GM04504 (cell line): Measurements from ENCODE around the gene GABBR2.

Experiments
- DNase-seq: peaks from one replicate; pipeline ENCODE4 v3.0.0-alpha.2; 2012; ENCODE audit warnings: low read depth

GABBR2 gene

GRCh38 chr9:98255578-98256296 is 453.0 kb downstream of the GABBR2 start, which contains the start of gene TBC1D2:
TBC1D2 (minus strand) TSS chr9:98255649; CDS start chr9:98255541, 108 bp downstream.
- peak; percentile 85 for DNase-seq

DNA sequence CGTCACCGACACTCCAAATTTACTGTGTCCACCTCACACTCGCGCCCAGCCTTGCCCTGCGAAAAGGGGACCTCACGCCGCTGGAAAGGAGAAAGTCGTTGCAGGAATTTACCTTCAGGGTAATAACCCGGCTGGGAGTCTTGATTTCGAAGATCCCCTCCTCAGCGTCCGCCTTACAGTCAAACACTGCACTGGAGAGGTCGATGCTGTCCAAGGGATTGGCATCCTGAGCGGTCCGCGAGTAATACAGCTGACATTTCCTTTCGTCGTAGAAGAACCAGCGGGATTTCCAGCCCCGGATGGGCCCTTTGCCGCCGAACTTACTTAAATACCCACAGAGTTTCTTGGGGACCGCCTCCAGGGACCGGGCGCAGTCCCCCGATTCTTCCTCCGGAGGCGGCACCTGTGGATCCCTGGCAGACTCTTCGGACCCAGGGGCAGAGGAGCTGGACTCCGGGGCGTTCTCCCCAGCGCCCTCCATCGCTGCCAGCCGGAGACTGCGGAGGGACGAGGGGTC is 453.6 kb downstream of the GABBR2 start:
- no peak for DNase-seq

GRCh38 chr9:98254228-98255060 is 454.3 kb downstream of the GABBR2 start:
- DNase-seq: no peak

DNA sequence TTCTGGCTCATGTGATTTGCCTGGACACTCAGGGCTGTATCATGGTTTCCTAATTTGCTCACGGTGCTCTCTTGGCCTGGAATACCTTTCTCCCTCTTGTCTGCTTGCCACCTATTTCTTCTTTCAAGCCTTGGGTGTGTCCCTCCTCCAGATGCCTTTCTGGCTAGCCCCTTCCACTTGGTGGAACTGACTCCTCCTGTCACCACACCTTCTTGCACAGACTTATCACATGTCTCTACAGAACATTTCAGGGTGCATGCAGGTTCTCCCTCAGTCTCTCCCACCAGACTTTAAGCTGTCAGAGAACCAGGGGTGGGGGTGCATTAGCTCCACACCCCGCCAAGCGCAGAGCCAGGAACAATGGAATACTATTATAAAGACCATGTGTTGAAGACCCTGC is 455.2 kb downstream of the GABBR2 start:
- no peak for DNase-seq

- DNase-seq: peak; percentile 43
These were observed 457.2 kb downstream of the GABBR2 start for GRCh38 chr9:98251551-98251950.

DNA sequence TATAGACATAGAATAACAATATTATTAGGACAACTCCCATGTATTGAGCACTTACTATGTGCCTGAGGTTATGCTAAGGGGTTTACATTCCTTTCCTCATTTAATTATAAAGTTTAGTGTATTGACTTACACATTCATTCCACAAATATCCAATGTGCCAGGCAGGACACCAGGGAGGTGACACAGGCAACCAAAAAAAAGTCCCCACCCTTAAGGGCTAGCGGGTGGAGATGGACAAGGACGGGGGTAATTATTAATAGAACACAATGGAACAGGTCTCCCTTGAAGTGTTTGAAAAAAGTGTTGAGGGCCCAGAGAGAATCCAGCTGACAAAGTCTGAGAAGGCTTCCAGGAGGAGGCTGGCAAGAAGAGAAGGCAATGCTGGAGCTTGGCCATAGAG is 459.0 kb downstream of the GABBR2 start:
- DNase-seq: no peak

DNA sequence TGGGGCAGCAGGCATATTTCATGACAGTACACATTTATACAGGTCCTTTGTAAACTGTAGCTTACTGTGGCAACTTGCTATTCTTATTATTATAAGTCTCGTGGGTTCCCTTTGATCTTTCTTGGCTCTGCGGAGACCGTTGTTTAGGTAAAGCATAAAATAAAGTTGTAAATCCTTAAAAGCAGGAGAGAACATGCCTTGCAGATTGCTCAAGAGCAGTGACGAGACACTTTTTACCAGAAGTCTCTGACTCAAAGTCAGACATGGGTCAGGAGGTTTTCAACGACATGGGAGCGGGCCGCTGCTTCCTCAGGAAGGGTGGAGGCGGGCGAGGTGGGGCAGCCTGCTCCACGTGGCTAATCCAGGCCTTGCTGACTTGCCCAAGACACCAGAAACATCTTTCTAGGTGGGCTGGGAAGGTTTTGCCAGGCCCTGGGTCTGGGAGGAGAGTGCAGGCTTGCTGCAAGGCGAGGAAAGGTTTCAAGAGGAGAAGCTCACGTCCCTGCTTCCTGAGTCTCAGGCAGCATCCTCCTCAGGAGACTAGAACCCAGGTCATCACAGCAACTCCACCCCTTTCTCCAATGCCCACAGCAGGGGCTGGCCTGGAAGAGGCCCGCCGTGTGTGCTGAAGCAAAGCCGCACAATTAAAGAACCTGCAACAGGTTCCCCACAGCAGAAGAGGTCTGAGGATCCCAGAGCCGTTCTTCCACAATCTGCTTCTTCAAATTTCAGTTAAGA is 459.8 kb downstream of the GABBR2 start:
- peak; percentile 65 for DNase-seq

- DNase-seq: no peak
These were observed 460.7 kb downstream of the GABBR2 start for GRCh38 chr9:98247831-98248657.

- DNase-seq: no peak
These were observed 466.3 kb downstream of the GABBR2 start for GRCh38 chr9:98242426-98242825.

GRCh38 chr9:98241357-98242300 is 467.1 kb downstream of the GABBR2 start:
- DNase-seq: no peak

DNA sequence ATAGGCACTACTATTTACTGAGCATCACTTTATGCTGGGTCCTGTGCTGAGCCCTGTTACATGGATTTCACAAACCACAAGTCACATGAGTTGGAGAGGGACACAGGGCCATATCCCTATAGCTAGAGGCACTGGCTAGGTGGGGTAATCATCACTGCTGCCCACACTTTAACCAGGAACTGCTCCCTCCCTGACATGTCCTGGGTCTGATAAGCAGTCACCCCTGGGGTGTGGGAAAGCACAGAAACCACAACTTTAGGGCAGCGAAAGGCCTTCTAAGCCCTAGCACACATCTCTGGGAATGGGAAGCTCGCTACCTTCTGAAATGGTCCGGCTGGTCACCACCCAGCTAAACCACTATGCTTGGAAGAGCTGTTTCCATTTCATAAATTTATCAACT is 468.3 kb downstream of the GABBR2 start:
- no peak for DNase-seq
